Caco-2 (cell line): ENCODE measurements around the gene CORO7. TPM values are rescaled to one million over a fixed set of nuclear protein-coding genes. Genes with fewer than 3 reads are reported as not detected.

Source experiments
- BruUV-seq: library from RNA; stranded (reverse); fragments of 400-500 nt; replicated peaks from 2 replicates; lab custom pipeline; 2021; lab: Mats Ljungman, UMichigan
- CTCF ChIA-PET: fragments of 300-600 bp; sonication (Branson Sonifier 250); formaldehyde crosslinking; loops from one replicate; lab custom pipeline; 2022; ENCODE audit warnings: antibody characterized with exemption; lab: Charles Lee
- POLR2A ChIA-PET: fragments of 300-600 bp; sonication (Branson Sonifier 250); formaldehyde crosslinking; loops from one replicate; lab custom pipeline; 2022; ENCODE audit warnings: antibody characterized with exemption; lab: Charles Lee
- DNase-seq, 2 experiments: peaks; one replicate each; pipeline versions ENCODE4 v3.0.0 to v3.0.0-alpha.2; 2020 to 2022
- H3K27me3 ChIP-seq: replicated peaks from 2 replicates; pipeline ENCODE4 v1.6.0; 2011; ENCODE audit warnings: low read length; ENCODE audit not compliant: control insufficient read depth, insufficient read depth
- H3K36me3 ChIP-seq: 2 replicates; pipeline ENCODE4 v1.5.1; 2011; ENCODE audit warnings: low read length; ENCODE audit not compliant: control insufficient read depth, insufficient read depth
- H3K4me1 ChIP-seq: fragments of 250-450 bp; sonication (Bioruptor Pico); 2 replicates; pipeline ENCODE4 v1.5.1; 2020; ENCODE audit warnings: mild to moderate bottlenecking
- H3K4me3 ChIP-seq: 2 replicates; pipeline ENCODE4 v1.5.1; 2011; ENCODE audit warnings: low read depth, mild to moderate bottlenecking, control low read depth, low read length
- H3K9me3 ChIP-seq: fragments of 250-450 bp; sonication (Bioruptor Pico); 2 replicates; pipeline ENCODE4 v1.5.1; 2020; ENCODE audit warnings: mild to moderate bottlenecking, moderate library complexity
- H3K27ac Mint-ChIP-seq: one replicate; pipeline ENCODE4 v1.8.0; 2022; ENCODE audit warnings: mixed read lengths; ENCODE audit not compliant: unreplicated experiment
- H3K27me3 Mint-ChIP-seq: one replicate; pipeline ENCODE4 v1.8.0; 2022; ENCODE audit warnings: mixed read lengths; ENCODE audit not compliant: insufficient read depth, unreplicated experiment
- H3K36me3 Mint-ChIP-seq: one replicate; pipeline ENCODE4 v1.8.0; 2022; ENCODE audit warnings: mild to moderate bottlenecking, mixed read lengths; ENCODE audit not compliant: insufficient read depth, unreplicated experiment
- H3K4me1 Mint-ChIP-seq: one replicate; pipeline ENCODE4 v1.8.0; 2022; ENCODE audit warnings: low read depth, mixed read lengths; ENCODE audit not compliant: unreplicated experiment
- H3K4me3 Mint-ChIP-seq: one replicate; pipeline ENCODE4 v1.8.0; 2022; ENCODE audit warnings: mild to moderate bottlenecking, moderate library complexity, mixed read lengths; ENCODE audit not compliant: unreplicated experiment
- H3K9me3 Mint-ChIP-seq: one replicate; pipeline ENCODE4 v1.8.0; 2022; ENCODE audit warnings: mixed read lengths; ENCODE audit not compliant: unreplicated experiment
- CTCF ChIP-seq, 2 experiments: fragments of 200-600 bp in 1 of 2; IDR thresholded peaks; 1 replicate in 1 of 2; 2 replicates in 1 of 2; pipeline versions ENCODE4 v1.5.1 to v1.8.0; 2011 to 2022; ENCODE audit warnings: antibody characterized with exemption in 1 of 2, control low read depth in 1 of 2, inconsistent platforms in 1 of 2, low read depth in 1 of 2, low read length in 1 of 2, mild to moderate bottlenecking in 1 of 2, moderate library complexity in 1 of 2; ENCODE audit not compliant: insufficient read depth in 1 of 2, severe bottlenecking in 1 of 2, unreplicated experiment in 1 of 2
- intact Hi-C: fragments of 100-400 bp; cut with micrococcal nuclease; formaldehyde crosslinking; loops from one replicate; pipeline ENCODE4 v1.10.0; 2022; ENCODE audit not compliant: unreplicated experiment
- total RNA-seq: library from RNA; stranded (reverse); gene quantifications from 2 replicates; pipeline ENCODE4 v1.2.3, GENCODE V29; 2022

The CORO7 gene
- total RNA-seq, 1 experiment from 2014 or later: 23.1 TPM

GRCh38 chr16:4342866-4343744 lies 73.3 kb downstream of the CORO7 start:
- Mint-ChIP-seq H3K4me3 (no peak overlapping the region), H3K27ac (no peak overlapping the region), H3K27me3 (no peaks in the 10 kb centered on the region), H3K36me3 (peaks cover 40% of the 10 kb centered on the region), H3K9me3 (no peaks in the 10 kb centered on the region), H3K4me1 (no peaks in the 10 kb centered on the region)
- Histone ChIP-seq H3K27me3 (no peaks in the 10 kb centered on the region), H3K4me3 (no peak overlapping the region), H3K4me1 (no peaks in the 10 kb centered on the region), H3K36me3 (no peaks in the 10 kb centered on the region; the same call in 1 of the 2 replicates), H3K9me3 (no peaks in the 10 kb centered on the region)
- ChIA-PET POLR2A (no interaction called here), CTCF (no interaction called here)
- no peak for TF ChIP-seq CTCF (IDR thresholded peaks at IDR 0.05; ENCODE audit: insufficient read depth in 1 of 2, low read depth in 1 of 2, low read length in 1 of 2, severe bottlenecking in 1 of 2, unreplicated experiment in 1 of 2)
- no peak for DNase-seq
- BruUV-seq: no TSS peak
- intact Hi-C loops: no loop called here

- Histone ChIP-seq H3K9me3 (no peaks in the 10 kb centered on the region), H3K4me3 (no peak overlapping the region), H3K4me1 (no peaks in the 10 kb centered on the region), H3K36me3 (no peaks in the 10 kb centered on the region; the same call in 1 of the 2 replicates), H3K27me3 (no peaks in the 10 kb centered on the region)
- ChIA-PET POLR2A (no interaction called here), CTCF (no interaction called here)
- DNase-seq: no peak
- H3K27me3 Mint-ChIP-seq: no peaks in the 10 kb centered on the region
- no peaks in the 10 kb centered on the region for H3K4me1 Mint-ChIP-seq
- H3K27ac Mint-ChIP-seq: no peak overlapping the region
- H3K4me3 Mint-ChIP-seq: no peak overlapping the region
- H3K36me3 Mint-ChIP-seq: peaks cover 51% of the 10 kb centered on the region
- no peaks in the 10 kb centered on the region for H3K9me3 Mint-ChIP-seq
- no peak for TF ChIP-seq CTCF (IDR thresholded peaks at IDR 0.05; ENCODE audit: insufficient read depth in 1 of 2, low read depth in 1 of 2, low read length in 1 of 2, severe bottlenecking in 1 of 2, unreplicated experiment in 1 of 2)
- no TSS peak for BruUV-seq
- intact Hi-C loops: no loop called here
Observed at GRCh38 chr16:4341250-4341649, 75.1 kb downstream of the CORO7 start.

DNA sequence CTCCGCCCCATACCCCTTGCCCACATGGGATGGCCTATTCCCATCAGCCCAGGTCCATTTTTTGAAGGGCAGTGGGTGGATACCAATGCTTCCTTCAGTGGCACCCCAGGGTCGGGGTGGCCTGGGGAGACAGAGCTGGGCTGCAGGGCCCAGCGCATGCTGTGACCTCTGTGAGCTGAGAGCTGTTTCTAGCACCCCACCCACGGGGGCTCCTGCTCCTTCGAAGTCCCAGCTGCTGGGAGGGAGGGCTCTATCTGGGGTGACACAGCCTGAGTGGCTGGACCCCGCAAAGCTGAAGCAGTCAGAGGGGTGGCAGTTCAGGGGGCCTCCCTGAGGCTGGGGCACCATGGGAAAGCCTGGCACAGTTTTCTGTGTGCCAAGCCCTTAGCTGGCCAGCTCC lies 76.0 kb downstream of the CORO7 start:
- peaks cover 51% of the 10 kb centered on the region for H3K36me3 Mint-ChIP-seq
- H3K4me1 ChIP-seq: no peaks in the 10 kb centered on the region

More for the DNA sequence above, 76.0 kb downstream of the CORO7 start:
- H3K27me3 ChIP-seq: no peaks in the 10 kb centered on the region
- no TSS peak for BruUV-seq
- H3K9me3 Mint-ChIP-seq: no peaks in the 10 kb centered on the region
- intact Hi-C loops: no loop called here
- H3K27ac Mint-ChIP-seq: no peak overlapping the region
- POLR2A ChIA-PET: no interaction called here
- TF ChIP-seq CTCF (IDR thresholded peaks at IDR 0.05; ENCODE audit: insufficient read depth in 1 of 2, low read depth in 1 of 2, low read length in 1 of 2, severe bottlenecking in 1 of 2, unreplicated experiment in 1 of 2): no peak
- H3K36me3 ChIP-seq: no peaks in the 10 kb centered on the region; the same call in 1 of the 2 replicates
- H3K4me3 Mint-ChIP-seq: no peak overlapping the region
- CTCF ChIA-PET: no interaction called here
- no peak overlapping the region for H3K4me3 ChIP-seq
- H3K4me1 Mint-ChIP-seq: no peaks in the 10 kb centered on the region
- no peak for DNase-seq
- H3K9me3 ChIP-seq: no peaks in the 10 kb centered on the region
- H3K27me3 Mint-ChIP-seq: no peaks in the 10 kb centered on the region
